Neural cell (in vitro differentiated cells): ENCODE data around the gene HMGCS2. TPM values are rescaled to one million over a fixed set of nuclear protein-coding genes. Genes with fewer than 3 reads are reported as not detected.
"Not testable (repeated sequence)": the region's sequence is repeated elsewhere in the genome, so short reads cannot be mapped to it uniquely, and the experiment has no call there.

Source experiments
- H2AFZ ChIP-seq: fragments of 200-600, 300-800 bp; sonication (generic), shearing (Covaris generic); 2 replicates; pipeline ENCODE4 v1.6.0; 2014; ENCODE audit warnings: low read depth, mild to moderate bottlenecking, antibody characterized with exemption, low read length, moderate library complexity
- H3F3A ChIP-seq: fragments of 200-600 bp; shearing (Covaris generic); 2 replicates; pipeline ENCODE4 v1.6.1; 2016; ENCODE audit warnings: mild to moderate bottlenecking, moderate library complexity, mixed read lengths, antibody characterized with exemption, low read length; ENCODE audit not compliant: insufficient read depth, poor library complexity, severe bottlenecking
- H3K27ac ChIP-seq: fragments of 200-600, 300-800 bp; sonication (generic), shearing (Covaris generic); 2 replicates; pipeline ENCODE4 v1.5.1; 2014; ENCODE audit warnings: mild to moderate bottlenecking, low read length, moderate library complexity
- H3K27me3 ChIP-seq: fragments of 300-800, 200-600 bp; sonication (generic), shearing (Covaris generic); 2 replicates; pipeline ENCODE4 v1.6.0; 2014; ENCODE audit warnings: mild to moderate bottlenecking, low read depth, low read length, moderate library complexity; ENCODE audit not compliant: insufficient read depth
- H3K36me3 ChIP-seq: fragments of 300-800, 200-600 bp; sonication (generic), shearing (Covaris generic); 2 replicates; pipeline ENCODE4 v1.5.1; 2014; ENCODE audit warnings: mild to moderate bottlenecking, antibody characterized with exemption, low read length, moderate library complexity; ENCODE audit not compliant: insufficient read depth
- H3K4me2 ChIP-seq: fragments of 300-800, 200-600 bp; sonication (generic), shearing (Covaris generic); 2 replicates; pipeline ENCODE4 v1.6.0; 2014; ENCODE audit warnings: mild to moderate bottlenecking, low read length
- H3K4me3 ChIP-seq: fragments of 300-800, 200-600 bp; sonication (generic), shearing (Covaris generic); 2 replicates; pipeline ENCODE4 v1.5.1; 2014; ENCODE audit warnings: mild to moderate bottlenecking, low read length, moderate library complexity
- H3K79me2 ChIP-seq: fragments of 200-600 bp; shearing (Covaris generic); replicated peaks from 2 replicates; pipeline ENCODE4 v1.6.0; 2014; ENCODE audit warnings: mild to moderate bottlenecking, low read length, moderate library complexity; ENCODE audit not compliant: insufficient read depth
- H3K9ac ChIP-seq: fragments of 300-800, 200-600 bp; sonication (generic), shearing (Covaris generic); 2 replicates; pipeline ENCODE4 v1.6.1; 2016; ENCODE audit warnings: mild to moderate bottlenecking, low read length, mixed read lengths
- H3K9me2 ChIP-seq: fragments of 200-600 bp; shearing (Covaris generic); 2 replicates; pipeline ENCODE4 v1.6.1; 2016; ENCODE audit warnings: mild to moderate bottlenecking, low read length, mixed read lengths; ENCODE audit not compliant: insufficient read depth
- H3K9me3 ChIP-seq: fragments of 200-600, 300-800 bp; sonication (generic), shearing (Covaris generic); 2 replicates; pipeline ENCODE4 v1.6.1; 2016; ENCODE audit warnings: mild to moderate bottlenecking, mixed run types, low read length, moderate library complexity, mixed read lengths
- H4K20me1 ChIP-seq: fragments of 200-600 bp; shearing (Covaris generic); 2 replicates; pipeline ENCODE4 v1.6.1; 2016; ENCODE audit warnings: mild to moderate bottlenecking, mixed run types; ENCODE audit not compliant: insufficient read depth
- CTCF ChIP-seq: fragments of 450-650 bp; IDR thresholded peaks from 2 replicates; pipeline ENCODE4 v1.5.1; 2014; ENCODE audit warnings: antibody characterized with exemption, mild to moderate bottlenecking, moderate library complexity; ENCODE audit not compliant: poor library complexity, severe bottlenecking
- EP300 ChIP-seq: fragments of 450-650 bp; conservative IDR thresholded peaks from 2 replicates; pipeline ENCODE4 v1.6.1; 2014; ENCODE audit warnings: antibody characterized with exemption, mild to moderate bottlenecking, moderate library complexity; ENCODE audit not compliant: poor library complexity, severe bottlenecking
- EZH2 ChIP-seq: fragments of 200-600, 300-800 bp; shearing (Covaris generic), sonication (generic); IDR thresholded peaks from 2 replicates; pipeline ENCODE4 v1.6.1; 2014; ENCODE audit warnings: antibody characterized with exemption, low read length, borderline replicate concordance, mild to moderate bottlenecking; ENCODE audit not compliant: insufficient read depth, poor library complexity, severe bottlenecking
- MXI1 ChIP-seq: fragments of 450-650 bp; conservative IDR thresholded peaks from 2 replicates; pipeline ENCODE4 v1.6.1; 2014; ENCODE audit warnings: antibody characterized with exemption, mild to moderate bottlenecking; ENCODE audit not compliant: poor library complexity, severe bottlenecking
- POLR2AphosphoS5 ChIP-seq: IDR thresholded peaks from 2 replicates; pipeline ENCODE4 v1.6.1; 2012
- SMC3 ChIP-seq: fragments of 450-650 bp; conservative IDR thresholded peaks from 2 replicates; pipeline ENCODE4 v1.6.1; 2014; ENCODE audit warnings: antibody characterized with exemption, mild to moderate bottlenecking, moderate library complexity; ENCODE audit not compliant: poor library complexity
- TAF1 ChIP-seq: IDR thresholded peaks from 2 replicates; pipeline ENCODE4 v1.6.1; 2012; ENCODE audit warnings: low read depth
- polyA plus RNA-seq: library from polyadenylated mRNA; depleted of rRNA; stranded (reverse); fragments of >200 nt; gene quantifications from 2 replicates; pipeline ENCODE4 v1.2.3, GENCODE V29; 2014

The HMGCS2 gene
- polyA plus RNA-seq, 1 donor from 2014 or later, result not detected

GRCh38 chr1:119790451-119791198, 21.9 kb upstream of the HMGCS2 start:
- TF ChIP-seq EZH2 (no peak), MXI1 (no peak), CTCF (no peak), SMC3 (no peak), POLR2AphosphoS5 (no peak), TAF1 (no peak)
- H3K27ac ChIP-seq, result no peak overlapping the region

DNA sequence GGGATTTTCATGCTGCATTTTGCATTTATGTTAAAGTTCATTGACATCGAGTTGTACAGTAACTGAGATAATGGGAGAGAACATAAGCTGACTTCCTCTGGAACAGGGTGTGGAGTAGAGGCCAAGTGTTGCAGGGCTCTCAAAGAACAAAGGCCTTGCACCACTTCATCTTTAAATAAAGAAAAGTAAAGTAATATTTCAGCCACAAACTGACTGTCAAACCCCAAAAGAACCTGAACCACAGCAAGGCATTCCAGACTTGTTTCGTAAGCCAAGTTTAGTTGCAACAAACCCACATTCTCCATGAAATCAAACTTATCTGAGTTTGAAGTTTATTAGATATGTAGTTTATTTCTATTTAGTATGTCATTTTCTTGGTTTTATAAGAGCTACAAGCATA, 19.1 kb upstream of the HMGCS2 start:
- H3K27me3 ChIP-seq, result no peaks in the 10 kb centered on the region
- H4K20me1 ChIP-seq, result no peaks in the 10 kb centered on the region
- no peak for TF ChIP-seq SMC3
- no peak for TF ChIP-seq MXI1
- TF ChIP-seq CTCF, result no peak
- no peak for TF ChIP-seq EP300
- no peak overlapping the region for H3K4me3 ChIP-seq
- no peaks in the 10 kb centered on the region for H3F3A ChIP-seq
- H3K27ac ChIP-seq, result no peak overlapping the region
- H3K9me3 ChIP-seq, result no peaks in the 10 kb centered on the region
- no peaks in the 10 kb centered on the region for H3K9me2 ChIP-seq
- no peak overlapping the region for H2AFZ ChIP-seq
- no peaks in the 10 kb centered on the region for H3K36me3 ChIP-seq
- no peak overlapping the region for H3K9ac ChIP-seq
- no peaks in the 10 kb centered on the region for H3K79me2 ChIP-seq
- no peak overlapping the region for H3K4me2 ChIP-seq

More at GRCh38 chr1:119790451-119791198, 21.9 kb upstream of the HMGCS2 start:
- Histone ChIP-seq H4K20me1 (no peaks in the 10 kb centered on the region), H2AFZ (no peak overlapping the region), H3F3A (no peaks in the 10 kb centered on the region), H3K27me3 (no peaks in the 10 kb centered on the region), H3K4me2 (no peak overlapping the region), H3K9me3 (no peaks in the 10 kb centered on the region), H3K9ac (no peak overlapping the region), H3K79me2 (no peaks in the 10 kb centered on the region), H3K4me3 (no peak overlapping the region), H3K36me3 (no peaks in the 10 kb centered on the region), H3K9me2 (no peaks in the 10 kb centered on the region)

- not testable (repeated sequence) for H3F3A ChIP-seq, H3K9me3 ChIP-seq, H4K20me1 ChIP-seq, H3K4me2 ChIP-seq, H3K36me3 ChIP-seq, H3K9ac ChIP-seq, H3K27ac ChIP-seq, H3K4me3 ChIP-seq, H2AFZ ChIP-seq, H3K79me2 ChIP-seq, H3K9me2 ChIP-seq, H3K27me3 ChIP-seq
Observed at GRCh38 chr1:119786473-119787050, 17.9 kb upstream of the HMGCS2 start.

GRCh38 chr1:119786046-119786445, 17.3 kb upstream of the HMGCS2 start:
- not testable (repeated sequence) for H3K79me2 ChIP-seq, H3K27me3 ChIP-seq, H3K9me3 ChIP-seq, H3K9me2 ChIP-seq, H3K27ac ChIP-seq, H3K9ac ChIP-seq, H3K4me2 ChIP-seq, H3F3A ChIP-seq, H4K20me1 ChIP-seq, H3K36me3 ChIP-seq, H2AFZ ChIP-seq, H3K4me3 ChIP-seq
